ENCODE measurements around the gene PRELP.

Gene PRELP

GRCh38 chr1:203539831-203540546 lies 64.4 kb downstream of the PRELP start:
- intact Hi-C loops (cut with DNase I; ENCODE audit: low total_unique reads), result no loop called here
- Histone ChIP-seq H3K27me3 (no peaks in the 10 kb centered on the region), H3K9me3 (no peaks in the 10 kb centered on the region), H3K4me3 (no peak overlapping the region), H3K4me1 (peaks cover 0 to 18% (median 2%) of the 10 kb centered on the region in 4 donors), H3K36me3 (no peaks in the 10 kb centered on the region), H3K27ac (no peak overlapping the region)
- DNase-seq, result no peak
- TF ChIP-seq CTCF (IDR thresholded peaks at IDR 0.05), result no peak
